ENCODE measurements around the gene EEPD1. TPM values are rescaled to one million over a fixed set of nuclear protein-coding genes. Genes with fewer than 3 reads are reported as not detected.

EEPD1 gene
- total RNA-seq, 1 donor from 2014 or later, result 10.8 TPM

GRCh38 chr7:36300696-36301350 lies 147.8 kb downstream of the EEPD1 start:
- DNase-seq (ENCODE audit: low read depth), result no peak
- H3K4me3 ChIP-seq (ENCODE audit: low read depth, low read length), result no peak overlapping the region
- no peak for TF ChIP-seq CTCF (conservative IDR thresholded peaks at IDR 0.05; ENCODE audit: low read depth, low read length)

GRCh38 chr7:36301914-36302771 lies 149.1 kb downstream of the EEPD1 start:
- no peak for DNase-seq (ENCODE audit: low read depth)
- no peak for TF ChIP-seq CTCF (conservative IDR thresholded peaks at IDR 0.05; ENCODE audit: low read depth, low read length)
- H3K4me3 ChIP-seq (ENCODE audit: low read depth, low read length), result no peak overlapping the region

- no peak for TF ChIP-seq CTCF (conservative IDR thresholded peaks at IDR 0.05; ENCODE audit: low read depth, low read length)
- no peak for DNase-seq (ENCODE audit: low read depth)
- no peak overlapping the region for H3K4me3 ChIP-seq (ENCODE audit: low read depth, low read length)
These were observed 150.4 kb downstream of the EEPD1 start for GRCh38 chr7:36303202-36304098.

- no peak for DNase-seq (ENCODE audit: low read depth)
- no peak overlapping the region for H3K4me3 ChIP-seq (ENCODE audit: low read depth, low read length)
- no peak for TF ChIP-seq CTCF (conservative IDR thresholded peaks at IDR 0.05; ENCODE audit: low read depth, low read length)
These were observed 151.0 kb downstream of the EEPD1 start for GRCh38 chr7:36304099-36304425.

- no peak for TF ChIP-seq CTCF (conservative IDR thresholded peaks at IDR 0.05; ENCODE audit: low read depth, low read length)
- DNase-seq (ENCODE audit: low read depth), result no peak
- H3K4me3 ChIP-seq (ENCODE audit: low read depth, low read length), result no peak overlapping the region
These were observed 152.2 kb downstream of the EEPD1 start for GRCh38 chr7:36305226-36305625.

- no peak for DNase-seq (ENCODE audit: low read depth)
- no peak for TF ChIP-seq CTCF (conservative IDR thresholded peaks at IDR 0.05; ENCODE audit: low read depth, low read length)
- H3K4me3 ChIP-seq (ENCODE audit: low read depth, low read length), result no peak overlapping the region
These were observed 152.6 kb downstream of the EEPD1 start for GRCh38 chr7:36305648-36306047.

Measured in epithelial cell of proximal tubule (primary cell).